Measurements from ENCODE around the gene SLC16A5.
"Not testable (repeated sequence)": the region's sequence is repeated elsewhere in the genome, so short reads cannot be mapped to it uniquely, and the experiment has no call there.

Gene SLC16A5

GRCh38 chr17:75113798-75114551 is 26.2 kb downstream of the SLC16A5 start:
- peak; percentile 89 for DNase-seq

GRCh38 chr17:75114552-75115314 is 27.0 kb downstream of the SLC16A5 start:
- no peak for DNase-seq

GRCh38 chr17:75115555-75115954 is 27.8 kb downstream of the SLC16A5 start:
- no peak for DNase-seq

- DNase-seq: no peak
Measured at GRCh38 chr17:75116737-75117136, 29.0 kb downstream of the SLC16A5 start.

- DNase-seq: no peak
Measured at GRCh38 chr17:75118307-75118706, 30.6 kb downstream of the SLC16A5 start.

- DNase-seq: no peak
Measured at GRCh38 chr17:75124041-75124818, 36.5 kb downstream of the SLC16A5 start.

- no peak for DNase-seq
Measured at GRCh38 chr17:75124819-75125162, 37.0 kb downstream of the SLC16A5 start.

- no peak for DNase-seq
Measured at GRCh38 chr17:75125984-75126383, 38.2 kb downstream of the SLC16A5 start.

GRCh38 chr17:75126954-75127353 is 39.2 kb downstream of the SLC16A5 start:
- no peak for DNase-seq

- not testable (repeated sequence) for DNase-seq
Measured at GRCh38 chr17:75127936-75128335, 40.2 kb downstream of the SLC16A5 start.

GRCh38 chr17:75128694-75129505 is 41.1 kb downstream of the SLC16A5 start:
- DNase-seq: no peak

GRCh38 chr17:75129576-75129975 is 41.8 kb downstream of the SLC16A5 start:
- no peak for DNase-seq

GRCh38 chr17:75130059-75130631 is 42.4 kb downstream of the SLC16A5 start:
- DNase-seq: no peak

GRCh38 chr17:75130632-75131277 is 43.0 kb downstream of the SLC16A5 start:
- DNase-seq: peak; percentile 81

- peak; percentile 91 for DNase-seq
Measured at GRCh38 chr17:75131278-75132017, 43.7 kb downstream of the SLC16A5 start, which contains the start of gene NT5C. Gene NT5C (minus strand): TSS chr17:75131742. CDS start chr17:75131707, 35 bp downstream.

- DNase-seq: not testable (repeated sequence)
Measured at GRCh38 chr17:75132018-75133000, 44.6 kb downstream of the SLC16A5 start.

GRCh38 chr17:75133001-75133400 is 45.2 kb downstream of the SLC16A5 start:
- no peak for DNase-seq

GRCh38 chr17:75133607-75134347 is 46.0 kb downstream of the SLC16A5 start:
- DNase-seq: not testable (repeated sequence)

GRCh38 chr17:75135452-75135851 is 47.7 kb downstream of the SLC16A5 start:
- no peak for DNase-seq
